ENCODE measurements around the gene B2M. TPM values are rescaled to one million over a fixed set of nuclear protein-coding genes. Genes with fewer than 3 reads are reported as not detected.

The B2M gene
- total RNA-seq, 1 experiment from 2014 or later, result 81.0 TPM

DNA sequence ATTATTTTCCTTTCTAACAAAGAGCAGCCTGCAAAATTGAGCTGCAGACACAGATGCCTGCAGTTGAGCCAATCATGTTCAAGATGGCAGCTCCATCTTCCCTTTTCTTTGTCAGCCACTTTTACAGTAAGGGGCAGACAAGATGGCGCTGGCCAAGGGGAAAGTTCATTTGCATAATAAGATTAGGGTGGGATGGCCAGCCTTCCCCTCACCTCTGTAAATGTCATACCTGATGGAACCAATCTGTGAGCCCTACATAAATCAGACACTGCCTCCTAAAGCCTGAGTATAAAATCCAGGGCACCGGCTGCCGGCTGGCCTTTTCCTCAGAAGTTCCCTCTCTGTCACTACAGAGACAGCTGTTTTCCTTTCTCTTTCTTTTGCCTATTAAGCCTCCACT, 16.0 kb upstream of the B2M start:
- no CpG with 5 or more reads among the region's 3 CpGs for WGBS (ENCODE audit: extremely low coverage, insufficient read length, low lambda C conversion rate)
- H3K18ac ChIP-seq (ENCODE audit: insufficient read length, low read depth, low read length), result no peak overlapping the region
- no peaks in the 10 kb centered on the region; a peak in 1 of 5 replicates for H3K9me3 Mint-ChIP-seq

More for the DNA sequence above, 16.0 kb upstream of the B2M start:
- Histone ChIP-seq H3K4me1 (ENCODE audit: insufficient read depth, low read length) (no peaks in the 10 kb centered on the region), H3K27ac (ENCODE audit: insufficient read length, low read depth, low read length) (no peak overlapping the region), H2BK15ac (ENCODE audit: low read depth, low read length) (no peak overlapping the region), H4K91ac (ENCODE audit: insufficient read length, low read depth, low read length) (no peak overlapping the region), H3K4me2 (ENCODE audit: insufficient read depth, insufficient read length, low read length) (no peak overlapping the region), H2BK20ac (ENCODE audit: low read depth, low read length, poor library complexity, severe bottlenecking) (no peak overlapping the region), H3K79me2 (ENCODE audit: insufficient read depth, low read length) (no peaks in the 10 kb centered on the region), H3K14ac (ENCODE audit: insufficient read depth, low read length) (no peak overlapping the region), H4K8ac (replicated peaks; ENCODE audit: insufficient read length, low read depth, low read length) (no peak overlapping the region), H2BK120ac (ENCODE audit: low read depth, low read length, poor library complexity, severe bottlenecking) (no peak overlapping the region), H3K23ac (ENCODE audit: insufficient read length, low read depth, low read length) (no peak overlapping the region), H4K20me1 (ENCODE audit: control insufficient read depth, insufficient read depth, insufficient read length) (no peaks in the 10 kb centered on the region), H3K27me3 (ENCODE audit: insufficient read depth, low read length) (no peaks in the 10 kb centered on the region), H3T11ph (ENCODE audit: low read length) (no peak overlapping the region), H3K79me1 (ENCODE audit: insufficient read depth, low read depth, low read length, poor library complexity, severe bottlenecking) (no peaks in the 10 kb centered on the region), H3K23me2 (ENCODE audit: insufficient read length, low read depth, low read length, poor library complexity, severe bottlenecking) (no peaks in the 10 kb centered on the region), H3K9ac (ENCODE audit: extremely low read depth, insufficient read length, low read length) (no peak overlapping the region), H2AFZ (ENCODE audit: low read length) (no peak overlapping the region), H2BK5ac (ENCODE audit: insufficient read length, low read length) (no peak overlapping the region), H2BK12ac (ENCODE audit: insufficient read length, low read depth, low read length) (no peak overlapping the region), H3K56ac (ENCODE audit: insufficient read length, low read depth, low read length) (no peak overlapping the region), H2AK5ac (ENCODE audit: insufficient read length, low read length) (no peak overlapping the region), H3K4ac (ENCODE audit: low read depth, low read length) (no peak overlapping the region), H4K5ac (ENCODE audit: insufficient read length, low read depth, low read length) (no peak overlapping the region), H3K9me3 (ENCODE audit: control insufficient read depth, low read depth, low read length) (no peaks in the 10 kb centered on the region)
- TF ChIP-seq, protein P1, sequence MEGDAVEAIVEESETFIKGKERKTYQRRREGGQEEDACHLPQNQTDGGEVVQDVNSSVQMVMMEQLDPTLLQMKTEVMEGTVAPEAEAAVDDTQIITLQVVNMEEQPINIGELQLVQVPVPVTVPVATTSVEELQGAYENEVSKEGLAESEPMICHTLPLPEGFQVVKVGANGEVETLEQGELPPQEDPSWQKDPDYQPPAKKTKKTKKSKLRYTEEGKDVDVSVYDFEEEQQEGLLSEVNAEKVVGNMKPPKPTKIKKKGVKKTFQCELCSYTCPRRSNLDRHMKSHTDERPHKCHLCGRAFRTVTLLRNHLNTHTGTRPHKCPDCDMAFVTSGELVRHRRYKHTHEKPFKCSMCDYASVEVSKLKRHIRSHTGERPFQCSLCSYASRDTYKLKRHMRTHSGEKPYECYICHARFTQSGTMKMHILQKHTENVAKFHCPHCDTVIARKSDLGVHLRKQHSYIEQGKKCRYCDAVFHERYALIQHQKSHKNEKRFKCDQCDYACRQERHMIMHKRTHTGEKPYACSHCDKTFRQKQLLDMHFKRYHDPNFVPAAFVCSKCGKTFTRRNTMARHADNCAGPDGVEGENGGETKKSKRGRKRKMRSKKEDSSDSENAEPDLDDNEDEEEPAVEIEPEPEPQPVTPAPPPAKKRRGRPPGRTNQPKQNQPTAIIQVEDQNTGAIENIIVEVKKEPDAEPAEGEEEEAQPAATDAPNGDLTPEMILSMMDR (conservative IDR thresholded peaks at IDR 0.05), result no peak
- Mint-ChIP-seq H3K36me3 (ENCODE audit: insufficient read depth in 1 of 3, low read depth in 3 of 3) (no peaks in the 10 kb centered on the region), H3K4me1 (peaks cover 0 to 5% of the 10 kb centered on the region in 2 experiments; a peak in 2 of 4 replicates), H3K27ac (no peak overlapping the region), H3K27me3 (ENCODE audit: low read depth) (peaks cover 4% of the 10 kb centered on the region; the same call in 1 of the 2 replicates), H3K4me3 (no peak overlapping the region)
- DNase-seq, result no peak
